Measurements from ENCODE around the gene MFSD11.

GRCh38 chr17:76721463-76721862 is 16.5 kb upstream of the MFSD11 start:
- TF ChIP-seq CTCF (IDR thresholded peaks at IDR 0.05) = no peak
- no peak for TF ChIP-seq POLR2A (IDR thresholded peaks at IDR 0.05)
